Heart left ventricle (tissue), 16 donors: Measurements from ENCODE around the gene MACROD1. TPM values are rescaled to one million over a fixed set of nuclear protein-coding genes. Genes with fewer than 3 reads are reported as not detected.
A peak's percentile ranks its signal among the peaks of the same experiment; 100 is the strongest.
"Not testable (repeated sequence)": the region's sequence is repeated elsewhere in the genome, so short reads cannot be mapped to it uniquely, and the experiment has no call there.

ENCODE experiments used
- ATAC-seq, 4 donors: fragments of 200-7000 bp; cut with Tn5 transposase; one replicate each; pipeline ENCODE4 v1.9.1; 2020 to 2022; ENCODE audit warnings: moderate library complexity in 4 of 4, mild to moderate bottlenecking in 3 of 4, moderate number of reproducible peaks in 1 of 4
- DNase-seq, 5 donors: peaks; one replicate each; pipeline ENCODE4 v3.0.0-alpha.2; 2020
- H3K27ac ChIP-seq, 12 donors: fragments of 200-600 bp; sonication (generic) in 4 of 12; one replicate each; pipeline versions ENCODE4 v1.5.0 to v1.8.0; 2016 to 2022; ENCODE audit warnings: mild to moderate bottlenecking in 2 of 12
- H3K27me3 ChIP-seq, 9 donors: fragments of 200-600 bp; sonication (generic) in 2 of 9; one replicate each; pipeline versions ENCODE4 v1.5.1 to v1.8.0; 2016 to 2022; ENCODE audit warnings: mild to moderate bottlenecking in 3 of 9
- H3K36me3 ChIP-seq, 9 donors: fragments of 200-600 bp; sonication (generic) in 2 of 9; one replicate each; pipeline versions ENCODE4 v1.5.0 to v1.8.0; 2018 to 2022; ENCODE audit warnings: mild to moderate bottlenecking in 2 of 9
- H3K4me1 ChIP-seq, 12 donors: fragments of 200-600 bp; sonication (generic) in 4 of 12; one replicate each; pipeline versions ENCODE4 v1.5.0 to v1.8.0; 2016 to 2022; ENCODE audit warnings: mild to moderate bottlenecking in 3 of 12
- H3K4me3 ChIP-seq, 12 donors: fragments of 200-600 bp; sonication (generic) in 4 of 12; one replicate each; pipeline versions ENCODE4 v1.5.0 to v1.8.0; 2017 to 2022; ENCODE audit warnings: mild to moderate bottlenecking in 9 of 12, moderate library complexity in 4 of 12
- H3K9me3 ChIP-seq, 12 donors: fragments of 200-600 bp; sonication (generic) in 4 of 12; one replicate each; pipeline versions ENCODE4 v1.5.0 to v1.8.0; 2016 to 2022; ENCODE audit warnings: mild to moderate bottlenecking in 1 of 12
- CTCF ChIP-seq, 12 donors: fragments of 200-600 bp; sonication (generic) in 4 of 12; IDR thresholded peaks; one replicate each; pipeline versions ENCODE4 v1.5.0 to v1.8.0; 2018 to 2022; ENCODE audit warnings: antibody characterized with exemption in 12 of 12, mild to moderate bottlenecking in 5 of 12
- POLR2A ChIP-seq, 2 donors: fragments of 450-650 bp; IDR thresholded peaks; one replicate each; pipeline ENCODE4 v1.6.1; 2017; ENCODE audit warnings: antibody characterized with exemption in 2 of 2, mild to moderate bottlenecking in 2 of 2, moderate library complexity in 2 of 2
- WGBS, 4 donors: extraction: QIAGEN DNeasy Blood & Tissue Kit in 2 of 4; methylation state at CpG; one replicate each; pipeline versions ENCODE4 v1.1.5 to v1.1.7; 2013 to 2018; 5-methylcytosine and 5-hydroxymethylcytosine counted together
- intact Hi-C, 10 donors: fragments of 100-400 bp; cut with DNase I; formaldehyde crosslinking; loops; one replicate each; pipeline versions ENCODE4 v1.11.1 to v1.14.2; 2022
- polyA plus RNA-seq, 2 donors: library from polyadenylated mRNA; stranded (reverse); fragments of 200-250 nt; gene quantifications; one replicate each; pipeline ENCODE4 v1.2.3, GENCODE V29; 2013
- total RNA-seq, 9 donors: library from RNA; depleted of rRNA in 2 of 9; stranded (reverse); fragments of >200 nt in 2 of 9; fragmentation: NEBNext Ultra II Directional in 3 of 9; extraction: Animal tissue kit (Norgen Biotek cat#: 25700) in 3 of 9; gene quantifications; one replicate each; pipeline versions ENCODE4 v1.1.0 to v1.2.4, GENCODE V29; 2016 to 2023
- donor health status: ischemic (EF 13 %, LVEDD 7.1; RV severe dilation, severe dysfunction).
- donor health status: healthy with polysubstance abuse.
- donor health status: DM: no; HTN: yes; CAD: no.
- donor health status: DM: no; HTN: no; CAD: no.
- donor health status: ischemic (EF 25% LVEDD 6.9; RV normal size, moderate dysfunction).
- donor health status: ischemic (EF 25% LVEDD 5.7; RV mildly dilated, moderate dysfunction).
- donor health status: healthy.
- donor health status: DM: yes; HTN: yes; CAD: no.
- donor health status: ischemic (EF 35%, LVEDD 5.7; RV mildly dilated, moderate dysfunction).
- donor health status: nonischemic (EF 11% LVEDD 7.7; RV severe dilation, severe dysfunction).
- donor health status: DM: yes; HTN: yes; CAD: no.
- donor health status: PGD.
- donor health status: ischemic (EF 29% LVEDD 5.4; RV normal size, mild dysfunction).
- donor health status: nonischemic (EF 23%, LVEDD 6.1; RV moderate dilation, normal function).

The MACROD1 gene
- total and polyA plus RNA-seq, 11 donors, result 48.9 to 287 (median 116) TPM

- Histone ChIP-seq H3K4me1 (peaks cover 3 to 55% (median 18%) of the 10 kb centered on the region in 12 donors), H3K27ac (peak overlapping the region in 3 of 12 donors; percentile 5 to 38 (median 22)), H3K9me3 (no peaks in the 10 kb centered on the region), H3K36me3 (peaks cover 0 to 18% (median 4%) of the 10 kb centered on the region in 9 donors), H3K27me3 (no peaks in the 10 kb centered on the region), H3K4me3 (no peak overlapping the region)
- intact Hi-C loops, result loop anchor here in 1 of 10 donors (10.0 kb wide), 1 partner anchor 325 kb away; the partner anchor contains the start of genes CATSPERZ and ESRRA
- DNase-seq, result no peak
- TF ChIP-seq POLR2A (IDR thresholded peaks at IDR 0.05) (no peak), CTCF (IDR thresholded peaks at IDR 0.05) (no peak)
- ATAC-seq, result no peak
- WGBS, 4 donors, result 83 to 88% (median 87%) methylated on average over 5 of the region's 5 CpGs
Measured at GRCh38 chr11:63979426-63979825, 186.5 kb downstream of the MACROD1 start.

- WGBS, 4 donors, result 67 to 78% (median 72%) methylated on average over 8 to 10 of the region's 10 CpGs
- TF ChIP-seq CTCF (IDR thresholded peaks at IDR 0.05) (no peak), POLR2A (IDR thresholded peaks at IDR 0.05) (no peak)
- peak overlapping the region in 2 of 12 donors; percentile 5 to 38 for H3K27ac ChIP-seq
- no peak overlapping the region for H3K4me3 ChIP-seq
- peaks cover 3 to 55% (median 21%) of the 10 kb centered on the region in 12 donors for H3K4me1 ChIP-seq
- H3K9me3 ChIP-seq, result no peaks in the 10 kb centered on the region
- DNase-seq (no peak), ATAC-seq (no peak)
- no peaks in the 10 kb centered on the region for H3K27me3 ChIP-seq
- peaks cover 0 to 18% (median 4%) of the 10 kb centered on the region in 9 donors for H3K36me3 ChIP-seq
- intact Hi-C loops, result loop anchor here in 1 of 10 donors (10.0 kb wide), 1 partner anchor 326 kb away; the partner anchor contains the start of genes CATSPERZ and ESRRA
Measured at GRCh38 chr11:63978551-63979239, 187.2 kb downstream of the MACROD1 start.

GRCh38 chr11:63974259-63975143 is 191.4 kb downstream of the MACROD1 start, which contains the start of gene COX8A:
COX8A (plus strand) TSS chr11:63974620; CDS start chr11:63974681, 61 bp downstream.
- DNase-seq (peak; percentile 96 to 99 (median 98)), ATAC-seq (peak; percentile 96 to 97 (median 96))
- Histone ChIP-seq H3K4me3 (peak within 1 kb of the TSS; percentile 67 to 95 (median 79)), H3K9me3 (no peaks in the 10 kb centered on the region), H3K36me3 (peaks cover 0 to 17% (median 4%) of the 10 kb centered on the region in 9 donors), H3K27ac (peak within 1 kb of the TSS; percentile 85 to 99 (median 98)), H3K27me3 (no peaks in the 10 kb centered on the region), H3K4me1 (peaks cover 3 to 41% (median 20%) of the 10 kb centered on the region in 12 donors)
- TF ChIP-seq CTCF (IDR thresholded peaks at IDR 0.05), result peak in 5 of 12 donors; percentile 12 to 43 (median 36)
- TF ChIP-seq POLR2A (IDR thresholded peaks at IDR 0.05), result peak in 1 of 2 donors; percentile 69
- intact Hi-C loops, result loop anchor here in 1 of 10 donors (10.0 kb wide), 1 partner anchor 330 kb away; the partner anchor contains the start of genes CATSPERZ and ESRRA
- WGBS, 4 donors, result 0 to 1% (median 0%) methylated on average over 44 to 67 of the region's 67 CpGs

GRCh38 chr11:63973912-63974258 is 192.0 kb downstream of the MACROD1 start:
- Histone ChIP-seq H3K4me3 (peak overlapping the region in 7 of 12 donors; percentile 67 to 95 (median 82)), H3K36me3 (peaks cover 0 to 11% (median 3%) of the 10 kb centered on the region in 9 donors), H3K4me1 (peaks cover 3 to 35% (median 20%) of the 10 kb centered on the region in 12 donors)
- H3K9me3 ChIP-seq, DNase-seq, H3K27ac ChIP-seq, H3K27me3 ChIP-seq, ATAC-seq: not testable (repeated sequence)
- intact Hi-C loops, result loop anchor here in 1 of 10 donors (10.0 kb wide), 1 partner anchor 331 kb away; the partner anchor contains the start of genes CATSPERZ and ESRRA
- 62 to 72% (median 66%) methylated on average over 18 of the region's 18 CpGs for WGBS, 4 donors
